ENCODE data around the gene NLRC4.

GRCh38 chr2:32290000-32290339, 25.3 kb upstream of the NLRC4 start:
- TF ChIP-seq PATZ1 (CRISPR knock-in tag; IDR thresholded peaks at IDR 0.05; ENCODE audit: borderline replicate concordance) = no peak
- TF ChIP-seq ZFP30 (CRISPR knock-in tag; IDR thresholded peaks at IDR 0.05) = no peak
- TF ChIP-seq ZNF565 (CRISPR knock-in tag; conservative IDR thresholded peaks at IDR 0.05; ENCODE audit: low read depth) = no peak
- TF ChIP-seq RARB (CRISPR knock-in tag; IDR thresholded peaks at IDR 0.05) = no peak
- no peak for TF ChIP-seq ZNF70 (CRISPR knock-in tag; IDR thresholded peaks at IDR 0.05)
- TF ChIP-seq ISL1 (CRISPR knock-in tag; IDR thresholded peaks at IDR 0.05) = no peak
- no peak for TF ChIP-seq POU6F1 (CRISPR knock-in tag; IDR thresholded peaks at IDR 0.05; ENCODE audit: borderline replicate concordance, low read depth)
- no peak for TF ChIP-seq ZC3H10 (CRISPR knock-in tag; IDR thresholded peaks at IDR 0.05)
- no peak for TF ChIP-seq PPARA (CRISPR knock-in tag; IDR thresholded peaks at IDR 0.05; ENCODE audit: borderline replicate concordance)
